GM21367 (cell line): ENCODE measurements around the gene MDGA2.

Experiments used
- ATAC-seq: cut with Tn5 transposase; IDR thresholded peaks from one replicate; pipeline ENCODE4 v1.9.1; 2021; ENCODE audit not compliant: unreplicated experiment

Gene MDGA2

GRCh38 chr14:47155395-47155794 lies 520.0 kb downstream of the MDGA2 start:
- no peak for ATAC-seq

DNA sequence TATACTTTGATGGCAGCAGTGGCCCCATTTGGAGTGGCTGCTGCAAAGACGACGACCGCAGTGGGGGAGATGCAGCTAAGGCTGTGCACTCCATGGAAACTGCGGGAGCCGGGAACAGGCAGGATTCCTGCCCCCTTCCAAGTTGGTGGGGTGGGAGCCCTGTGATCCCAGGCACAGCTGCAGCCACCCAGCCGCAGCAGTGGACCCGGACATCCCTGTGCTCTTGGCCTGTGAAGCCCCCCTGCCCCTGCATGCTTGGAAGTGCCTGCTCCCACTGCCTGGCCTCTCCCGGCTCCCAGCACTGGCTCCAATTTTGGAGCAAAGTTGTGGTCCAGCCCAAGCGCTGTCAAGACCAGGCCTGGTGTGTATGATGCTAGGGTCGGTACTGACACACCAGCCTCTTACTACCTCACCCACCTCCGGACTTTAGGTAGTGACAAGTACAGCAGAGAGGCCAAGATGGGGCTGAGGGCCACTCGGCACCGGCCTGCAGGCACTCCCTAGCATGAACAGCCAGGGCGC lies 521.1 kb downstream of the MDGA2 start:
- ATAC-seq, result no peak

DNA sequence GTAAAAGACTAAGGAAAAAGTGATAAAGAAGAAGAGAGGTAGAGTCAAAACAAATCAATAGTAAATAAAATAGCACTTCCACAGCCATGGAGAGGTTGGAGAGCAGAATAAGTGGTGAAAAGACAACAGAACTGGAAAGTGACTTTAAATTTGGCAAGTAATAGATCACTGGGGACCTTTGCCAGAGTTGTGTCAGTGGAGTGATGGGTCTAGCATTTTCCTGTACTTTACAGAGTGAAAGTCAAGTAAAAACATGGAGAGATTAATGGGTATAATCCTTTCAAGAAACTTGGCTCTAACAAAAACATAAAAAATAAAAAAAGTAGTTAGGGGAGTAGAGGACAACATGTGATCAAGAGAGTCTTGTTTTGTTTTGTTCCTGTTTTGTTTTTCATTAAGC lies 521.7 kb downstream of the MDGA2 start:
- no peak for ATAC-seq

DNA sequence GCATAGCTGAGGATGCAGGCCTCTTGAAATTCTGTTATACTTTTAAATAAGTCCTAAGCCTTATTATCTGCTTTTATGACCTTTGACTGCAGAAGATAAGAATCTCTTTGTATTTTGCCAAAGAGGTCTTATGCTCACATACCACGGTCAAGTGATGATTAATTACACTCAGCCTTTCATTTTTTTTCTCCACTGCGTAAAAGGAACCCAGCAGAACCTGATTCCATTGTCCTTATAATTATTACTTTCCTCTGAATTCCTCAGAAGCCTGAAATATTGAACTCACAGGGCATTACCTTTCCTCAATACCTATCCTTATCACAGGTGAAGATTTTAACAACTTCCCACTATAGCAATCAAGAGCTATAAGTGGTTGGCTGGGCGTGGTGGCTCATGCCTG lies 525.1 kb downstream of the MDGA2 start:
- ATAC-seq, result no peak

- ATAC-seq, result no peak
Observed at GRCh38 chr14:47149326-47149725, 526.1 kb downstream of the MDGA2 start.

- no peak for ATAC-seq
Observed at GRCh38 chr14:47148686-47149085, 526.7 kb downstream of the MDGA2 start.

- ATAC-seq, result no peak
Observed at GRCh38 chr14:47120645-47121044, 554.8 kb downstream of the MDGA2 start.

DNA sequence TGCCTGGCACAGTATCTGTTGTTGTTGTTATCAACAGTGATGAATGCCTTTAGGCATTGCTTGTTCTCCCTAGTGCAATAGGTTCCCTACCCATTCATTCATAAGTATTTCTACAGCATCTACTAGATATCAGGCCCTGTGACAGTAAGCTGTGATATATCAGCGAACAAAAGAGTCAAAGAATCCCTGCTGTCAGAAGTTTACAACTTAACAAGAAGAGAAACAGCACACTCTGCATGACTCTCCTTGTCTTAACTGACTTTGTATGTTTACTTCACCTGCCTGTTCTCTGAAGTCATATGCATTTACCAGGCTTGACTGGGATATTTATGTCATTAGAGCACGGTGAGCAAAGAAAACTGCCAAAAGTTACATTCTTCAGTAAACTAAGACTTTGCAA lies 571.6 kb downstream of the MDGA2 start:
- no peak for ATAC-seq

GRCh38 chr14:47102472-47102871 lies 572.9 kb downstream of the MDGA2 start:
- no peak for ATAC-seq

- no peak for ATAC-seq
Observed at GRCh38 chr14:47085678-47086077, 589.7 kb downstream of the MDGA2 start.

DNA sequence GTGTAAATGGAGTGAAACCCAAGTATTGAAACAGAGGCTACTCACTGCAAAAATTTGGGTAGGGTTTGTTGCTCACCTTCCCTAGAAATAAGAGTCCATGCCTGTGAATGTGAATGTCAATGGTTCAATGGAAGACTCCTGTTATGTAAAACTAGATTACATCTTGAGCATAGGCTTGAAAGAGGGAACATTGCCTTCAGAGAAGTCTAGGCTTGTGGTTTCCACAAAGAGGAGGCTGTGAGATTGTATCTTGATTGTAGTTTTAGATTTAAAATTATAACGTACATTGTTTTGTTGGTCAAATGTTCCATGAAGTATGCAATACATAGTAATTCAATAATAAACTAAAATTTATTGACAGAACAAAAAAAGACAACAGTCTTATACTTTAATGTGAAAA lies 610.1 kb downstream of the MDGA2 start:
- no peak for ATAC-seq

- ATAC-seq, result no peak
Observed at GRCh38 chr14:47060050-47060449, 615.4 kb downstream of the MDGA2 start.

GRCh38 chr14:47057364-47057763 lies 618.0 kb downstream of the MDGA2 start:
- ATAC-seq, result no peak

DNA sequence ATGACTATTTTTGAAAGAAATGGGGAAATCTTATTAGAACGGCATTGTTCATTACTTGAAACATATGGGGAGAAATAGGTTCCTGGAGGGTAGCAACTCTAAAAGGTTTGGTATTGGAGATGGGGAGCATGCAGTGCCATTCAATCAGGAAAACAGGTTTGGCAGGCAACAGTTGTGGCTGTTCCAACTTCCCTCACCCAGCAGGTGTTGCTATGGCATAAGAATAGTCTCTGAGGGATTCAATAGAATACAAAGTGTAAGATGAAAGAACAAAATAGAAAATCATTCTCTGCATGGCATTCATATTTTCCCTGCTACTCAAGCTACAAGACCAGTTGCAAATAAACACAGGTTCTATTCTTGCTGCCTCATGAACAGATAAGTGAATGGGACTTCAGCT lies 630.6 kb downstream of the MDGA2 start:
- ATAC-seq, result no peak

DNA sequence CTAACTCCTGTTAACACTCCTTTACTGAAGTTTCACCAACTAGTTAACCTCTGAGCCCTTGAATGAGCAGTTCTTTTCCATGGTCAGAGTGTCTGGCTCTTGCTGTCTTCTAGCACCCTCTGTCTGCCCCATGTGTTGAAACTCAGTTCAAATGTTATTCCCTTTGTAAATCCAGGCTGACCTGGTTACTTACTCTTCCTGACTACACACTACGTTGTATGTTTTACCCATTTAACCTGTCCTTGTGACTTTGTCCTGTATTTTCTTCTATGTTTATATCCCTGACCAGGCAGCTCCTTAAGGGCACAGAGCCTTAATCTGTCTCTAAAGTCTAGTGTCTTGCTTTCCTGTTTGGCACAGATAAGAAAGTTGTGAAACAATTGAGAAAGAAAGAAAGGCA lies 634.9 kb downstream of the MDGA2 start:
- no peak for ATAC-seq

DNA sequence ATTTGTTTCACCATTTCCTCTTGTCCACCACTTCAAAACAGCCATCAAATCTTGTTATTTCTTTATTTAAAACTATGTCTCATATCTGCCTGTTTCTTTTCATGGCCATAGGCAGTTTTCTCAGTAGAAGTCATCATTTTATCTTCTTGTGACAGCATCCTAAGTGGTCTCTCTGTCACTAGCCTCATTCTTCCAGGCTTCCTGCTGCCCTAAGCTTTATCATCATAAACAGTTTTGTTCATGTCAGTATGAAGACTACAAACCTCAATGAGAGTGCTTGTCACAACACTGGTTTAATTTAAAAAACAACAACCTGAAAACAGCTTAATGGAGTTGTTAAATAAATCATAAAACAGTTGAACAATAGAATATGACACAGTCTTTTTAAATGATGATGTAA lies 636.1 kb downstream of the MDGA2 start:
- no peak for ATAC-seq

GRCh38 chr14:47022721-47023120 lies 652.7 kb downstream of the MDGA2 start:
- ATAC-seq, result no peak

GRCh38 chr14:47020500-47020899 lies 654.9 kb downstream of the MDGA2 start:
- no peak for ATAC-seq

DNA sequence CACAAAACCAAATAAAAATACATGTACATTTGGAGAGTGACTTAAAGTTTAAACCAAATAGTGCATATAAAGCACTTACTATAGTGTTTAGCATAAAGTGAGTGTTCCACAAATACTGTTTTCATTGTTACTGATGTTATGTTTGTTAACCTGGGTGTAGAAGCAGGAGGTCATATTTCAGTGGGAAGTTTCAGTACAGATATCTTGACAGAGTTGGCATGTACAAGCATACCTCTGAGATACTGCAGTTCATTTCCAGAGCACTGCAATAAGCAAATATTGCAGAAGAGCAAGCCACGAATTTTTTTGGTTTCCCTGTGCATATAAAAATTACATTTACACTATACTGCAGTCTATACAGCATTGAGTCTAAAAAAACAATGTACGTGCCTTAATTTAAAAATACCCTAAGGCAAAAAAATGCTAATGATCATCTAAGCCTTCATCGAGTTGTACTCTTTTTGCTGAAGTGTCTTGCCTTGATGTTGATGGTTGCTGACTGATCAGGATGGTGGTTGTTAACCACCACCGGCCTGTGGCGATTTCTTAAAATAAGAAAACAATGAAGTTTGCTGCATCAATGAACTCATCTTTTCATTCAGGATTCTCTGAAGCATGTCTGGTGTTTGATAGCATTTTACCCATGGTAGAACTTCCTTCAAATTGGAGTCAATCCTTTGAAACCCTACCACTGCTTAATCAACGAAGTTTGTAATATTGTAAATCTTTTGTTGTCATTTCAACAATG lies 662.7 kb downstream of the MDGA2 start:
- ATAC-seq, result no peak

DNA sequence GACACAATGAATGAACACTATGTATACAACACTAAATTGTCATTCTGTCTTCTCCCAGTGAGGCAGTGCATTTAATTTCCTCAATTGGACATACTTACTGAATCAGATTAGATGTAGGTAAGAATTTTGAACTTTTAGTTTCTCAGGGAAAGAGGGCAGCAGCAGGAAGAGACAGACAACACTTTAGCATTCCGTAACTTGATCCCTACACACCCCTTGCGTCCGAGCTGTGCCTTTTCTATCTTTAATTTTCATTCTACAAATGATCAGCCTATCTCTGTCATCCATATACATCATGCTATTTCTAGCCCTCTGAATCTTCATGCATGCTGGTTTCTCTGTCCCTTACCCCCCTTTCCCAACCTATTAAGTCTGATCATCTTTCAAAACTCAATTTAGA lies 665.8 kb downstream of the MDGA2 start:
- no peak for ATAC-seq

DNA sequence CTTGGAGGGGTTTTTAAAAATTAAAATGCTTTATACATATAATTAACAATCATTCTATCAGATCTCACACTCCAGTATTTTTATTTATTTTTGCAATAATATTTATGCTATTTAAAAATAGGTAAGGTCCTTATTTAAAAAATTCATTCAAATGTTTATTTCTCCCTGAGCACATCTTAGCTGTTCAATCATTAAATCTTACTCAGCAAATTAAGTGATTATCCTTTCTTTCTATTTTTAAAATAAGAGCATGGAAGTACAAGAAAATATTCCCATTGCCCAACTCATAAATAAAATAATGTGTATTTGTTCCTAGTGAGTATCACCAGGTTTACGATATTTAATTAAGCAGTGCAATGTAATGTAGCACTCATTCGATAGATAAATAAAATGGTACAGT lies 666.7 kb downstream of the MDGA2 start:
- ATAC-seq, result no peak

DNA sequence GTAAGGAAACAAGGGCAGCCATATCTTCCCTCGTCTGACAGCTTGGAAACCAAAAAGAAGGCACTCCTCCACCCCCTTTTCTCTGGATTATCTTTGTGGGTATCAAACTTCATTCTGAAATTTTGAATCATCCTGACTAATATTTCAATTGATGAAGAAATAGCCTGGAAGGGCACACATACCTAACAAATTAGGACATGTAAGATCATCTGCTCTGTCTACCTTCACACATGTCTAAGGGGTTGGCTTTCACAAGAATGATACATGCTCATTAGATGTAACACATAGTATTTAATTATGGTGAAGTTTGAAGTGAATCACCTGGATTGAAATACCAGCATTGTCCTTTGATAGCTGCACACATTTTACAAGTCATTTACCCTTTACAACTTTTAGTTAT lies 675.7 kb downstream of the MDGA2 start:
- ATAC-seq, result no peak

- no peak for ATAC-seq
Observed at GRCh38 chr14:46989566-46989965, 685.8 kb downstream of the MDGA2 start.
